Mesenchymal stem cell (in vitro differentiated cells and primary cell): ENCODE measurements around the gene ZBTB1.

Experiments used
- DNase-seq: peaks from one replicate; pipeline ENCODE4 v3.0.0-alpha.2; 2013
- H2AFZ ChIP-seq: one replicate; pipeline ENCODE4 v1.6.1; 2013; ENCODE audit warnings: low read depth, mild to moderate bottlenecking, control low read depth, inconsistent platforms, low read length, moderate library complexity
- H2AK5ac ChIP-seq: 2 replicates; pipeline ENCODE4 v1.6.1; 2013; ENCODE audit warnings: low read length, moderate library complexity, mild to moderate bottlenecking, inconsistent platforms; ENCODE audit not compliant: severe bottlenecking
- H2BK120ac ChIP-seq: one replicate; pipeline ENCODE4 v1.6.1; 2013; ENCODE audit warnings: low read depth, mild to moderate bottlenecking, inconsistent platforms, low read length, moderate library complexity
- H2BK12ac ChIP-seq, 2 experiments: one replicate each; pipeline ENCODE4 v1.6.1; 2013; ENCODE audit warnings: inconsistent platforms in 2 of 2, low read length in 2 of 2, mild to moderate bottlenecking in 2 of 2, moderate library complexity in 2 of 2, control low read depth in 1 of 2
- H2BK15ac ChIP-seq: one replicate; pipeline ENCODE4 v1.6.1; 2013; ENCODE audit warnings: mild to moderate bottlenecking, low read depth, inconsistent platforms; ENCODE audit not compliant: poor library complexity, severe bottlenecking
- H2BK5ac ChIP-seq: 2 replicates; pipeline ENCODE4 v1.6.1; 2013; ENCODE audit warnings: low read depth, mild to moderate bottlenecking, low read length, control low read depth, inconsistent platforms; ENCODE audit not compliant: poor library complexity, severe bottlenecking
- H3K14ac ChIP-seq, 2 experiments: one replicate each; pipeline ENCODE4 v1.6.1; 2013; ENCODE audit warnings: inconsistent platforms in 2 of 2, low read length in 2 of 2, control low read depth in 1 of 2, mild to moderate bottlenecking in 1 of 2, moderate library complexity in 1 of 2
- H3K18ac ChIP-seq, 2 experiments: one replicate each; pipeline ENCODE4 v1.6.1; 2013; ENCODE audit warnings: inconsistent platforms in 2 of 2, low read length in 2 of 2, control low read depth in 1 of 2, low read depth in 1 of 2, mild to moderate bottlenecking in 1 of 2
- H3K23ac ChIP-seq, 2 experiments: one replicate each; pipeline ENCODE4 v1.6.1; 2013; ENCODE audit warnings: inconsistent platforms in 2 of 2, low read length in 2 of 2, mild to moderate bottlenecking in 2 of 2, moderate library complexity in 2 of 2, control low read depth in 1 of 2
- H3K27ac ChIP-seq: 2 replicates; pipeline ENCODE4 v1.5.1; 2013; ENCODE audit warnings: mild to moderate bottlenecking, moderate library complexity, low read length, control low read depth, inconsistent platforms; ENCODE audit not compliant: poor library complexity, severe bottlenecking
- H3K27me3 ChIP-seq, 2 experiments: 2 replicates each; pipeline versions ENCODE4 v1.6.1 to v1.7.0; 2013; ENCODE audit warnings: low read length in 2 of 2, mild to moderate bottlenecking in 2 of 2, moderate library complexity in 2 of 2, control low read depth in 1 of 2, inconsistent platforms in 1 of 2; ENCODE audit not compliant: control insufficient read depth in 1 of 2, insufficient read depth in 1 of 2
- H3K36me3 ChIP-seq, 2 experiments: 2 replicates each; pipeline versions ENCODE4 v1.6.1 to v1.7.0; 2013; ENCODE audit warnings: low read length in 2 of 2, control low read depth in 1 of 2, inconsistent platforms in 1 of 2, low read depth in 1 of 2, mild to moderate bottlenecking in 1 of 2; ENCODE audit not compliant: insufficient read depth in 2 of 2, control insufficient read depth in 1 of 2
- H3K4ac ChIP-seq, 2 experiments: one replicate each; pipeline ENCODE4 v1.6.1; 2013; ENCODE audit warnings: inconsistent platforms in 2 of 2, low read length in 2 of 2, mild to moderate bottlenecking in 2 of 2, moderate library complexity in 2 of 2, control low read depth in 1 of 2, low read depth in 1 of 2
- H3K4me1 ChIP-seq: 2 replicates; pipeline ENCODE4 v1.6.1; 2013; ENCODE audit warnings: low read depth, low read length, control low read depth; ENCODE audit not compliant: control insufficient read depth, insufficient read depth
- H3K4me2 ChIP-seq: 2 replicates; pipeline ENCODE4 v1.6.1; 2013; ENCODE audit warnings: low read length, mild to moderate bottlenecking, inconsistent platforms; ENCODE audit not compliant: poor library complexity, severe bottlenecking
- H3K4me3 ChIP-seq, 2 experiments: 2 replicates each; pipeline versions ENCODE4 v1.5.1 to v1.7.0; 2013; ENCODE audit warnings: low read length in 2 of 2, mild to moderate bottlenecking in 2 of 2, control low read depth in 1 of 2, low read depth in 1 of 2; ENCODE audit not compliant: insufficient read depth in 1 of 2
- H3K79me1 ChIP-seq: replicated peaks from 2 replicates; pipeline ENCODE4 v1.6.1; 2013; ENCODE audit warnings: mild to moderate bottlenecking, control low read depth, low read length, inconsistent platforms; ENCODE audit not compliant: poor library complexity, severe bottlenecking
- H3K9ac ChIP-seq: 2 replicates; pipeline ENCODE4 v1.7.0; 2013; ENCODE audit warnings: mild to moderate bottlenecking, low read length, moderate library complexity
- H3K9me3 ChIP-seq: 2 replicates; pipeline ENCODE4 v1.7.0; 2013; ENCODE audit warnings: mild to moderate bottlenecking, low read length; ENCODE audit not compliant: control insufficient read depth
- H4K8ac ChIP-seq: one replicate; pipeline ENCODE4 v1.6.1; 2013; ENCODE audit warnings: inconsistent platforms, mild to moderate bottlenecking, low read length, moderate library complexity
- H4K91ac ChIP-seq: one replicate; pipeline ENCODE4 v1.6.1; 2013; ENCODE audit warnings: mild to moderate bottlenecking, low read length, inconsistent platforms
- WGBS: methylation state at CpG from one replicate; pipeline ENCODE4 v1.1.7; 2013; ENCODE audit warnings: mixed read lengths; 5-methylcytosine and 5-hydroxymethylcytosine counted together

The ZBTB1 gene

GRCh38 chr14:64488590-64489099, 15.9 kb upstream of the ZBTB1 start:
- Histone ChIP-seq H4K8ac (no peak overlapping the region), H3K9me3 (no peaks in the 10 kb centered on the region), H2AFZ (no peak overlapping the region), H2BK120ac (no peak overlapping the region), H3K4me1 (no peaks in the 10 kb centered on the region), H3K27ac (no peak overlapping the region), H2BK5ac (no peak overlapping the region), H4K91ac (no peak overlapping the region), H3K36me3 (peaks cover 15 to 59% of the 10 kb centered on the region in 2 experiments), H2BK15ac (no peak overlapping the region), H3K23ac (no peak overlapping the region), H3K14ac (no peak overlapping the region), H3K79me1 (peaks cover 18% of the 10 kb centered on the region), H3K18ac (no peak overlapping the region), H3K4me3 (no peak overlapping the region), H3K9ac (no peak overlapping the region), H3K27me3 (no peaks in the 10 kb centered on the region), H3K4me2 (no peak overlapping the region), H2AK5ac (no peak overlapping the region), H3K4ac (no peak overlapping the region), H2BK12ac (no peak overlapping the region)
- WGBS: 87% methylated on average over 4 of the region's 5 CpGs
- no peak for DNase-seq

GRCh38 chr14:64491637-64492036, 12.9 kb upstream of the ZBTB1 start:
- H4K8ac ChIP-seq: no peak overlapping the region
- H2AK5ac ChIP-seq: no peak overlapping the region
- no peak overlapping the region for H3K14ac ChIP-seq
- H3K27ac ChIP-seq: no peak overlapping the region
- 100% methylated on average over 1 of the region's 2 CpGs for WGBS
- peaks cover 22% of the 10 kb centered on the region for H3K79me1 ChIP-seq
- no peaks in the 10 kb centered on the region for H3K27me3 ChIP-seq
- no peak overlapping the region for H2BK120ac ChIP-seq
- H3K36me3 ChIP-seq: peaks cover 11 to 51% of the 10 kb centered on the region in 2 experiments
- no peak overlapping the region for H3K9ac ChIP-seq
- H2AFZ ChIP-seq: no peak overlapping the region
- no peaks in the 10 kb centered on the region for H3K4me1 ChIP-seq
- no peak overlapping the region for H3K4me3 ChIP-seq
- H2BK12ac ChIP-seq: no peak overlapping the region
- H3K18ac ChIP-seq: no peak overlapping the region
- no peak overlapping the region for H2BK5ac ChIP-seq
- DNase-seq: no peak
- H3K4ac ChIP-seq: no peak overlapping the region
- no peaks in the 10 kb centered on the region for H3K9me3 ChIP-seq
- no peak overlapping the region for H2BK15ac ChIP-seq
- no peak overlapping the region for H3K4me2 ChIP-seq
- no peak overlapping the region for H3K23ac ChIP-seq
- no peak overlapping the region for H4K91ac ChIP-seq

- Histone ChIP-seq H3K4me2 (no peak overlapping the region), H3K27ac (no peak overlapping the region), H3K9me3 (no peaks in the 10 kb centered on the region), H2BK12ac (no peak overlapping the region), H3K23ac (no peak overlapping the region), H3K18ac (no peak overlapping the region), H4K8ac (no peak overlapping the region), H2AFZ (no peak overlapping the region), H4K91ac (no peak overlapping the region), H3K14ac (no peak overlapping the region), H3K9ac (no peak overlapping the region), H3K4ac (no peak overlapping the region), H3K4me1 (no peaks in the 10 kb centered on the region), H2BK5ac (no peak overlapping the region), H2BK15ac (no peak overlapping the region), H2AK5ac (no peak overlapping the region), H3K79me1 (peaks cover 16% of the 10 kb centered on the region), H3K27me3 (no peaks in the 10 kb centered on the region), H2BK120ac (no peak overlapping the region), H3K36me3 (peaks cover 3 to 43% of the 10 kb centered on the region in 2 experiments), H3K4me3 (no peak overlapping the region)
- no peak for DNase-seq
- WGBS: 100% methylated on average over 2 of the region's 3 CpGs
Observed at GRCh38 chr14:64493455-64493854, 11.1 kb upstream of the ZBTB1 start.

GRCh38 chr14:64495252-64495651, 9.3 kb upstream of the ZBTB1 start:
- DNase-seq: no peak
- peaks cover 0 to 37% of the 10 kb centered on the region in 2 experiments for H3K36me3 ChIP-seq
- no peak overlapping the region for H3K27ac ChIP-seq

More at GRCh38 chr14:64495252-64495651, 9.3 kb upstream of the ZBTB1 start:
- Histone ChIP-seq H2AK5ac (no peak overlapping the region), H4K91ac (no peak overlapping the region), H3K4ac (no peak overlapping the region), H3K18ac (no peak overlapping the region), H3K4me2 (no peak overlapping the region), H3K27me3 (no peaks in the 10 kb centered on the region), H2BK12ac (no peak overlapping the region), H3K4me1 (no peaks in the 10 kb centered on the region), H3K23ac (no peak overlapping the region), H3K4me3 (no peak overlapping the region), H4K8ac (no peak overlapping the region), H2BK120ac (no peak overlapping the region), H2AFZ (no peak overlapping the region), H3K9me3 (no peaks in the 10 kb centered on the region), H2BK15ac (no peak overlapping the region), H3K79me1 (peaks cover 18% of the 10 kb centered on the region), H2BK5ac (no peak overlapping the region), H3K9ac (no peak overlapping the region), H3K14ac (no peak overlapping the region)
